GM12874 (cell line): ENCODE measurements around the gene PRKG1.

Source experiments
- TF ChIP-seq, protein P1 (sequence below): IDR thresholded peaks from 2 replicates; pipeline ENCODE4 v1.5.1; 2011; ENCODE audit warnings: low read depth, mild to moderate bottlenecking, control low read depth, low read length, moderate library complexity; ENCODE audit not compliant: insufficient read depth

The PRKG1 gene

DNA sequence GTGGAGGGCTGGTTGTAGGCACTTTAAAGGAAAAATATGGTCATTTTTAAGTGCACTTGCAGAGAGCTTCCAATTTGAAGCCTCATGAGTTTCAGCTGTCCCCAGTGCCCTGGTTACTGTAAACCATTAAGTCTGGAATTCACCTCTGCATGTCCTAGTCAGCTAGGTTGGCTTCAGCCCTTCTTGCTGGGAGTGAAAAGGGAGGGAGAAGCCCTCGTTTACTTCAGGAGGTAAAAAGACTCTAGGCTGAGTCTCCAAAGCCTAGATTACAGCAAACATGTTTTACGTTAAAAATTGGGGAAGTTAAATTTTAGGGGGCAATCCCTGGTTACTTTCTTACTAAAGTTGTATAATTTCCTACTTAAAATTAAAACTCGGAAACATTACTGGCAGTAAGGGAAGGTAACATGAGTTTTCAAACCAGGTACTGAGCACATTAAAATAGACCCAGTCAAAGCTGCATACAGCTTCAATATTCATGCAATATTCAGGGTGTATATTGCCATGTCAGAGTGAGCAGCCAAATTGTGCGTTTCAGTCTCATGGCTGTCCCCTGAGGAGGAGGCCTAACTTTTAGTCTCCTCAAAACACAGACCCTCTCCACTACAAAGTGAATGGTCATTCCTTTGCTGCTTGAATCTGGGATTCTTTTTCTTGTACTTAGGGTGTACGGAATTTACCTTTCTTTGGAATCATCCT is 156.7 kb downstream of the PRKG1 start:
- TF ChIP-seq, protein P1, sequence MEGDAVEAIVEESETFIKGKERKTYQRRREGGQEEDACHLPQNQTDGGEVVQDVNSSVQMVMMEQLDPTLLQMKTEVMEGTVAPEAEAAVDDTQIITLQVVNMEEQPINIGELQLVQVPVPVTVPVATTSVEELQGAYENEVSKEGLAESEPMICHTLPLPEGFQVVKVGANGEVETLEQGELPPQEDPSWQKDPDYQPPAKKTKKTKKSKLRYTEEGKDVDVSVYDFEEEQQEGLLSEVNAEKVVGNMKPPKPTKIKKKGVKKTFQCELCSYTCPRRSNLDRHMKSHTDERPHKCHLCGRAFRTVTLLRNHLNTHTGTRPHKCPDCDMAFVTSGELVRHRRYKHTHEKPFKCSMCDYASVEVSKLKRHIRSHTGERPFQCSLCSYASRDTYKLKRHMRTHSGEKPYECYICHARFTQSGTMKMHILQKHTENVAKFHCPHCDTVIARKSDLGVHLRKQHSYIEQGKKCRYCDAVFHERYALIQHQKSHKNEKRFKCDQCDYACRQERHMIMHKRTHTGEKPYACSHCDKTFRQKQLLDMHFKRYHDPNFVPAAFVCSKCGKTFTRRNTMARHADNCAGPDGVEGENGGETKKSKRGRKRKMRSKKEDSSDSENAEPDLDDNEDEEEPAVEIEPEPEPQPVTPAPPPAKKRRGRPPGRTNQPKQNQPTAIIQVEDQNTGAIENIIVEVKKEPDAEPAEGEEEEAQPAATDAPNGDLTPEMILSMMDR, result no peak

DNA sequence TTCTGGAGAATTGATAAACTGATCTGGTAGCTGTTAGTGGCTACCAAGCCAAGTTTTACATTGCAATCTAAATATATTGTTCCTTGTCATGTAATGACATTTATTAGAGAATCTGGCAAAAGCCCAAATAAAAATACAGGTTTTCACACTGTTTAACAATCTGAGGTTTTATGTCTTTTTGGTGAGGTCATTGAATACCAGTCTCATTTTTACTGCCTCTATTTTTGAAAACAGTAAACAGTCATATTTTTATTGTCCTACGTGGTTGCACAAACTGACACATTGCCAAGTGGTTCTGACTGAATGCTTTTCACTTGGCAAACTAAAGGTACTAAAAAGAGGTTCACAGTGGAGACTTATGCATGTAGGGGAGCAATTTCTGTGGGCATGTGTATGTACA is 157.5 kb downstream of the PRKG1 start:
- TF ChIP-seq, protein P1, result no peak

DNA sequence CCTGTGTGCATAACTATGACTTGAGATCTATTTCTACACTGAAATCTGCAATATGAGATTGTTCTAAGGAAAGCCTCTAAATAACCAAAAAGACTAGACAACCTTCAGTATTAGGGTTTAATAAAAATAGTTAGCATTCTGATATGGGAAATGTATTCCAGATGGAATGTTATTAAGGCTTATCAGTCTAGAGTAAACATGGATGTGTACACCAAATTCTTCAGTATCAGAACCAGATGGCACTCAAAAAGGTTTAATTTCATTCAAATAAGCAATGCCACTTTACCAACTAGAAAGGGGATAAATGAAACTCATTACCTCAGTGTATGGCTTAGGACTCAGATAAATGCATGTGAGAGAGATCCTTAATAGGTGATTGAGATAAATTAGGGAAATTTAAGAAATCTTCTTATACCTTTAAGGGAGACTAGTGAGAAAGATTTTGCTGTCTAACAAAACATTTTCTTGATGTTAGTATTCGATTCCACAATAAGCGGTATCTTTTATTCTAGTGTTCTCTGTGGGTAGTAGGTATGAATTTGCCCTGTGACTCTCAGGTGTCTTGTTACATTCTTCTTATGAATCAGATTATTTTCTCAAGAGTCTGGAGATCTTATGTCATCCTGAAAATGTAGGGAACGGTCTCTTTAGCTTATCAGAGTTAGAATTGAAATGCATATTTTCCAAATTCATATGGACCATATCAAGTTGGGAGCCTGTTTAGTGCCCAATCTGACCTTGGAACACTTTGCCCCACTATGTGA is 159.2 kb downstream of the PRKG1 start:
- TF ChIP-seq, protein P1, result no peak

DNA sequence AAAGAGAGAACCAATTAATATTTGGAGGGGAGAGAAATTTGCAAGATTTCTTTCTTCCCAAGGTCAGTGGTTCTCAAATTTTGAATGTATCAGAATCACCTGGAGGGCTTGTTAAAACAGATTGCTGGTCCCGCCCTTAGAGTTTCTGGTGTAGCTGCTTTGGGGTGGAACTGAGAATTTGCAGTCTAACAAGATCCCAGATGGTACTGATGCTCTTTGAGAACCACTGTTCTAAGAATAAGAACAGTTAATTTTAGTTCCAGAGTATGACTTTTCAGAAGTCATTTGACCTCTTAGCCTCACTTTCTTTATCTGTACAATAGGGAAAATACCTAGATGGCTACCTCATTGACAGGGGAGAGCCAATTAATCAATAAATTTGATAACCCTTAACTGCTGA is 161.6 kb downstream of the PRKG1 start:
- TF ChIP-seq, protein P1, result no peak

DNA sequence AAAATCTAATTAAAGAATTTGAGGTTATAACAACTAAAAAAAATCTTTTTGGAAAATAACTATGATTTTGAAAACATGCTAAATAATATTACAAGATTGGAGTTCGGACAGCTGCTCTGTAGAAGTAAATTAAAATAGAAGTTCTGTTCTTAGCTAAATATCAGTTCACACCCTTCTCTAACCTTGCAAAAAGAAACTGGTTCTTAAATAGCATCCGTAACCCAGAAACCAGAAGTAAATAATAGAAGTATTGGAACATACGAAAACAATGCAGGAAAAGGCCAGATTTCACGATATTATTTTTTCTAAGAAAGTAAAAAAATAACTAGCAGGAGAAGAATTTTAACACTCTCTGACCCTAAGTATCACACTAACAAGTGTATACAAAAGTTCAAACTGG is 164.7 kb downstream of the PRKG1 start:
- TF ChIP-seq, protein P1, result no peak

DNA sequence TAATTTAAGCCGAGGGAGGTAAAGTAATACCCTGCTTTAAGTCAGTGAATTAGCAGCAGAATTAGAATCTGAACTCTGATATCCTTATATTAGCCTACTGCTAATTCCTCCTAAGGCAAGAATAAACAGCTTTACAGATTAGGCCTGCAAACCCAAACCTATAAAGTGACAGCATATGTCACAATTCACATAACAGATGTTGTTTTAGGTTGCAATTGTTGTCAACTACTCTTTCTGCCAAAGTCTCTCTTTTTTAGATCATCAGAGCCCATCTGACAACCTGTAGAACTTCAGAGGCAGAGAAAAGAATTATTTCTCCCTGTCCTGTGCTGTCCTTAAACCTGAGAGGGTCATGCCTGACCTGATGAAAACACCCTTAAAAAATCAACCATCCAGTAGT is 167.2 kb downstream of the PRKG1 start:
- TF ChIP-seq, protein P1, result no peak

DNA sequence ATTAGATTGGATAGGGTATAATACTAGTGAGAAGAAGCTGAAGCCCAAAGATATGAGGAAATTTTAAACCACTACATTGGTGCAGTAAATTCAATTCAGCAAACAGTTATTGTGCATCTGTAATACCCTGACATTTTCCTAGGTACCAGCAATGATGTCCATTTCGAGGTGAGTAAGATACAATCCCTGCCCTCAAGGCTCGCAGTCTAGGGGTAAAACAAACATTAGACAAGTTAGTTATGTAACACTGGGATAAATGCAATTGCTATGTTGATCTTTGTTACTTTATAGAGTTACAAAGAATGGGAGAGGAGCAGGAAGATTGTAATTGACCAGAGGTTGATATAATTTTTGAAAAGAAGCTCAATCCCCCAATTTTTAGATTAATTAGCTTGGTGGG is 168.1 kb downstream of the PRKG1 start:
- TF ChIP-seq, protein P1, result no peak
